HL-60 (cell line): ENCODE results near the gene PLCD1.

Experiments
- DNase-seq, 2 experiments: peaks; one replicate each; pipeline ENCODE4 v3.0.0-alpha.2; 2010 to 2020; ENCODE audit warnings: low read depth in 1 of 2, low spot score in 1 of 2
- H3K27ac ChIP-seq: fragments of 250-450 bp; sonication (Bioruptor Pico); replicated peaks from 2 replicates; pipeline ENCODE4 v1.5.1; 2020; ENCODE audit warnings: mild to moderate bottlenecking, moderate library complexity
- H3K27me3 ChIP-seq: fragments of 250-450 bp; sonication (Bioruptor Pico); 2 replicates; pipeline ENCODE4 v1.5.1; 2021; ENCODE audit warnings: mild to moderate bottlenecking, moderate library complexity; ENCODE audit not compliant: insufficient read depth, poor library complexity, severe bottlenecking
- H3K4me3 ChIP-seq: replicated peaks from 2 replicates; pipeline ENCODE4 v1.5.1; 2011; ENCODE audit warnings: mild to moderate bottlenecking, control low read depth, low read length; ENCODE audit not compliant: insufficient read depth
- CTCF ChIP-seq: IDR thresholded peaks from one replicate; pipeline ENCODE4 v1.5.1; 2011; ENCODE audit warnings: low read length, control low read depth, inconsistent platforms; ENCODE audit not compliant: insufficient read depth
- GABPA ChIP-seq: IDR thresholded peaks from 2 replicates; pipeline ENCODE4 v1.6.1; 2012; ENCODE audit warnings: low read depth
- POLR2AphosphoS5 ChIP-seq: IDR thresholded peaks from 2 replicates; pipeline ENCODE4 v1.6.1; 2012; ENCODE audit warnings: low read depth
- REST ChIP-seq: IDR thresholded peaks from 2 replicates; pipeline ENCODE4 v1.6.1; 2012; ENCODE audit warnings: low read depth; ENCODE audit not compliant: insufficient replicate concordance
- SPI1 ChIP-seq: IDR thresholded peaks from 2 replicates; pipeline ENCODE4 v1.6.1; 2012; ENCODE audit warnings: low read depth, mild to moderate bottlenecking, borderline replicate concordance

Gene PLCD1

GRCh38 chr3:37969596-37970100, 59.8 kb downstream of the PLCD1 start:
- H3K27ac ChIP-seq = no peak overlapping the region
- TF ChIP-seq SPI1 = peak; percentile 6; the same call in 1 of the 2 replicates
- TF ChIP-seq CTCF = no peak
- TF ChIP-seq GABPA = no peak
- no peak for TF ChIP-seq REST
- TF ChIP-seq POLR2AphosphoS5 = no peak
- DNase-seq = no peak
- no peaks in the 10 kb centered on the region for H3K27me3 ChIP-seq
- no peak overlapping the region for H3K4me3 ChIP-seq

GRCh38 chr3:37968813-37969595, 60.4 kb downstream of the PLCD1 start:
- TF ChIP-seq REST (no peak), CTCF (no peak), POLR2AphosphoS5 (no peak), GABPA (no peak), SPI1 (no peak)
- H3K4me3 ChIP-seq = no peak overlapping the region
- DNase-seq = no peak
- H3K27me3 ChIP-seq = no peaks in the 10 kb centered on the region
- no peak overlapping the region for H3K27ac ChIP-seq

- no peak for TF ChIP-seq GABPA
- no peak for TF ChIP-seq REST
- TF ChIP-seq SPI1 = no peak
- no peak for TF ChIP-seq POLR2AphosphoS5
- no peak for TF ChIP-seq CTCF
- Histone ChIP-seq H3K27me3 (no peaks in the 10 kb centered on the region), H3K27ac (no peak overlapping the region), H3K4me3 (no peak overlapping the region)
- DNase-seq = no peak
Observed at GRCh38 chr3:37968199-37968598, 61.2 kb downstream of the PLCD1 start.
